HG02610 (cell line): ENCODE measurements around the gene HYDIN.
A peak's percentile ranks its signal among the peaks of the same experiment; 100 is the strongest.
"Not testable (repeated sequence)": the region's sequence is repeated elsewhere in the genome, so short reads cannot be mapped to it uniquely, and the experiment has no call there.

ENCODE experiments used
- ATAC-seq: cut with Tn5 transposase; IDR thresholded peaks from one replicate; pipeline ENCODE4 v1.9.1; 2021; ENCODE audit warnings: mild to moderate bottlenecking, moderate library complexity; ENCODE audit not compliant: unreplicated experiment

HYDIN gene

DNA sequence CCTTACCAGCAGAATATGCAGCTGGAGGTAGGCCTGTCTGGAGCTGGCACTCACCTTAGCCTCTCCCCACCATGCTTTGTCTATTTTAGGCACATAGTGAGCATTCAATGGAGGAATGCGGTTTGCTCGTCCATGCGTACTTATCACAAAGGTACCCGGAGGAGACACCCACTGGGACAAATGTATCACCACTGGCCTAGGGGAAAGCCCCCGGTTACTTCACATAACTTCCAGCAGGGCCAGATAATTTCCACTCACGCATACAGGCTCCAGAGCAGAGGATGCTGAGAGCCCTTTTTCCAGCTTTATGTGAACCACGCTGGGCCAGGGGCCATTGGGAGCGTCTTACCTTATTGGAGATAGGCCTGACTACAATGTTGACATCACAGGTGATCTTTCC lies 348.2 kb downstream of the HYDIN start:
- not testable (repeated sequence) for ATAC-seq

DNA sequence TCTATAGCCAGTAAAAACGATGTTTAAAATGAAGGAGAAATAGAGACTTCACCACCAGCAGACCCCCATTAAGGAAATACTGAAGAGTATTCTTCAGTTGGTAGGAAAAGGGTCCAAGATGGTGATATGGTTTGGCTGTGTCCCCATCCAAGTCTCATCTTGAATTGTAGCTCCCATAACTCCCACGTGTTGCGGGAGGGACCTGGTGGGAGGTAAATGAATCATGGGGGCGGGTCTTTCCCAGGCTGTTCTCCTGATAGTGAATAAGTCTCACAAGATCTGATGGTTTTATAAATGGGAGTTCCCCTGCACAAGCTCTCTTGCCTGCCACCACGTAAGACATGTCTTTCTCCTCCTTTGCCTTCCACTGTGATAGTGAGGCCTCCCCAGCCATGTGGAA lies 352.6 kb downstream of the HYDIN start:
- ATAC-seq: not testable (repeated sequence)

GRCh38 chr16:70876442-70876841 lies 354.1 kb downstream of the HYDIN start:
- not testable (repeated sequence) for ATAC-seq

- not testable (repeated sequence) for ATAC-seq
Observed at GRCh38 chr16:70864698-70865097, 365.8 kb downstream of the HYDIN start.

DNA sequence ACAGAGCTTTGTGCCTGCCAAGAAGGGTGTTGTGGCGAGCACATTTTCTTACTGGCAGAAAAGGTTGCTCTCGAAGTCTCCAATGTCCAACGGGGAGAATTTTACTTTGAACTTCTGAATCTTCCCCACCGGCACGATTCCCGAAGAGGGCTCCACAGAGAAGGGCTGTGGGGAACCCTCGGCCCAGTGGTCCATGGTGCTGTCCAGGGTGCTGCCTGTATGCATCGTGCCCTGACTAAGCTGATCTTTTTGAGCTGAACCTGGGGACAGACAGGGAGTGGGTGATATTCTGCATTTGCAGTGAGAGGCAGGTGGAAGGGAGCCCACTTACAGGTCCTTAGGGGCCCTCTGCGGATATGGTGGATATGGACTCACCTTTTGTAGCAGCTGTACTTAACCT lies 368.5 kb downstream of the HYDIN start:
- ATAC-seq: not testable (repeated sequence)

DNA sequence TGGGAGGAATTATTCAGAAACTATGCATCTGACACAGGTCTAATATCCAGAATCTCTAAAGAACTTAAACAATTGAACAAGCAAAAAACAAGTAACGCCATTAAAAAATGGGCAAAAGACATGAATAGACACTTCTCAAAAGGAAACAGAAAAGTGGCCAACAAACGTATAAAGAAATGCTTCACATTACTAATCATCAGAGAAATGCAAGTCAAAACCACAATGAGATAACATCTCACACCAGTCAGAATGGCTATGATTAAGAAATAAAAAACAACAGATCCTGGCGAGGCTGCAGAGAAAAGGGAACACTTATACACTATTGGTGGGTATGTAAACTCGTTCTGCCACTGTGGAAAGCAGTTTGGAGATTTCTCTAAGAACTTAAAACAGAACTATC lies 379.2 kb downstream of the HYDIN start:
- ATAC-seq: not testable (repeated sequence)

- ATAC-seq: not testable (repeated sequence)
Observed at GRCh38 chr16:70823498-70824118, 406.9 kb downstream of the HYDIN start.

DNA sequence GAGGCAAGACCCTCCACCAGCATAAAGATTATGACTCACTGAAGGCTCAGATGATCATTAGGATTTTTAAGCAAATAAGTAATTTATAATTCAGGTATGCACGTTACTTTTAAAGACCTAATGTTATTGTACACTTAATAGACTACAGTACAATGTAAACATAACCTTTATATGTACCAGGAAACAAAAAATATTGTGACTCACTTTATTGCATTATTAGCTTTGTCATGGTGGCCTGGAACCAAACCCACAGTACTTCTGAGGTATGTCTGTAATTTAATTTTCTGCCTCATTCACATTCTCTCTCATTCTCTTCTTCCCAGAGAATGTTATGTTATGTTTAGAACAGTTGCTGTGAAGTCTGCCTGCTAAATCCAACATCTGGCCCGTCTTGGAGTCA lies 407.8 kb downstream of the HYDIN start:
- ATAC-seq: not testable (repeated sequence)

GRCh38 chr16:70818088-70818487 lies 412.4 kb downstream of the HYDIN start:
- ATAC-seq: not testable (repeated sequence)

- peak; percentile 81 for ATAC-seq
Observed at GRCh38 chr16:70809392-70810060, 421.0 kb downstream of the HYDIN start.

- ATAC-seq: no peak
Observed at GRCh38 chr16:70808371-70808770, 422.2 kb downstream of the HYDIN start.

DNA sequence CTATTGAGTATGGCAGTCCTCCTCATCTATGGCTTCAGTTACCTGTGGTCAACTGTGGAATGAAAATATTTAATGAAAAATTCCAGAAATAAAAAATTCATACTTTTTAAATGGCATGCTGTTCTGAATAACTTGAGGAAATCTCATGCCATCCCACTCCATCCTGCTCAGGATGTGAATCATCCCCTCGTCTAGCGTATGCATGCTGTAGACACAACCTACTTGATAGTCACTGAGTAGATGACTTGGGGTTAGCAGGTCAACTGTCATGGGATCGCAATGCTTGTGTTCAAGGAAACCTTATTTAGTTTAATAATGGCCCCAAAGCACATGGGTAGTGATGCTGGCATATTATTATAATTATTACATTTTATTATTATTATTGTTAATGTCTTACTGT lies 424.7 kb downstream of the HYDIN start:
- no peak for ATAC-seq

GRCh38 chr16:70805380-70805779 lies 425.1 kb downstream of the HYDIN start:
- ATAC-seq: no peak

- ATAC-seq: no peak
Observed at GRCh38 chr16:70804734-70805169, 425.8 kb downstream of the HYDIN start.

GRCh38 chr16:70804153-70804733 lies 426.3 kb downstream of the HYDIN start:
- ATAC-seq: no peak

DNA sequence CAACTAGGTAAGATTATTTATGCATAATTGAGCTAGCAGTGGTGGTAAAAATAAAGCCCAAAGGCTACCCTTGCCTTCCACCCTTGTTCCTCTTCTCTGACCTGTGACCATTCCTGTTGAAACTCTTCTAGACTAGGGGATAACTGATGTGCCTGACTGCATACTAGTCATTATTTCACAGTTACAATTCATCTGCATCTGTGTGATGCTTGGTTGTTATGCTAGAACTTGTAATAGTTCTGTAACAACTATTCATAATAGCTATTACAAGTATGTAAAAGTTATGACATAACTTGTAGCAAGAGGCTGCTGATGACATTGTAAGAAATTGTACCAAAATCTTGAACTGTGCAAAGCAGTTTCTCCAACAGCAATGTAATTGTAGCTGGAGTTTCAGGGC lies 427.2 kb downstream of the HYDIN start:
- no peak for ATAC-seq

GRCh38 chr16:70801611-70802010 lies 428.9 kb downstream of the HYDIN start:
- no peak for ATAC-seq

DNA sequence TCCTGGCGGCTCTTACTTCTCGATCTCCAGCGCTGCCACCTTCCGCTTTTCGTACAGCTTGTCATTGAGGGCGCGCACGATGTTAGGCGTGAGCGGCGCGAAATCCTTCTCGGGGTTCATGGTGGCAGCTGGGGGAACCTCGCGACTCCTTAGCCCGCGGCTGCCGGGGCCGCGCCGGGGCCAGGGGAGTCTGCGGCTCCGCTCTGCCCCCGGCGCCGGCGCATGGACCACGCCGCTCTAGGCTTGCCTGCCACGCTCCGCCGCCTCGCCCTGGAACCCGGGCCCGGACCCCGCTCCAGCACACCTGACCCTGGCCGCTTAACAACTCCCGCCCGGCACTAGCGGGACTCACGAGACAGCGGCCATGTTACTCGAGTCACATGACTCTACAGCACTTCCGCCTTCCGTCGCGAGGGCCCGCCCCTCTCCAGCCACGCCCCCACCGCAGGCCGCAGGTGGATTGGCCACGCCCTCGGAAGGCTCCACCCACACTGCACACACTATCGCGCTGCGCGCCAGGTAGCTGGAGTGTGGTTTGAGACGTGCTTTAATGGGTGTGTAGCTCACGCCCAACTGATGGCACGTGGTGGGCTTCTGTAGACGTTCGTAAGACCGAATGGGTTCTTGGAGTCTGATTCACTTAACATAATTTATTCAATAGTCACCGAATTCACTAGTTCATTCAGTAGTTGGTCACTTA lies 429.6 kb downstream of the HYDIN start, which contains the start of gene VAC14:
VAC14 (minus strand) TSS at position 378 of the 700 bp plus-strand sequence; CDS start at position 120, 258 bp downstream.
- peak; percentile 92 for ATAC-seq

GRCh38 chr16:70800311-70800710 lies 430.2 kb downstream of the HYDIN start:
- ATAC-seq: no peak

- ATAC-seq: no peak
Observed at GRCh38 chr16:70796301-70796700, 434.2 kb downstream of the HYDIN start.

DNA sequence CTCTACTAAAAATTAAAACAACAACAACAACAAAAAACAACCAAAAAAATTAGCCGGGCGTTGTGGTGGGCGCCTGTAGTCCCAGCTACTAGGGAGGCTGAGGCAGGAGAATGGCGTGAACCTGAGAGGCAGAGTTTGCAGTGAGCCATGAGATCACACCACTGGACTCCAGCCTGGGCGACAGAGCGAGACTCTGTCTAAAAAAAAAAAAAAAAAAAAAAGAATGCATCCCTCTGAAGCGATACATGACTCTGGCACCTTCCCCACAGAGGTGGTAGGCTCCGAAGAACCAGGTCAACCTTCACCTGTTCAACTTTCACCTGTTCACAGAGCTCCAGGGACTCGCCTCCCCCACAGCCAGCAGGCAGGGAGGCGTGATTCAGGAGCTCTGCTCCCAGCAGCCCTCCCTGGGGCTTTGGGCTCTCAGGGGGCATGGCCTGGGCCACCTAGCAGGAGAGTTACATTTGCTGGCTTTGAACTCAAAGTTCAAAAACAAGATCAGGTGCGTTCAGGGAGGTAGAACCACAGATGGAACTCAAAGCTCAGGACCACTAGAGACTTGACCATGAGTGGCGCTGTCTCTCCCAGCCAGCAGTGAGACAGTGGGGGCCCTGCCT lies 435.1 kb downstream of the HYDIN start:
- ATAC-seq: no peak
